ENCODE measurements around the gene PSG5.
"Not testable (repeated sequence)": the region's sequence is repeated elsewhere in the genome, so short reads cannot be mapped to it uniquely, and the experiment has no call there.

PSG5 gene

DNA sequence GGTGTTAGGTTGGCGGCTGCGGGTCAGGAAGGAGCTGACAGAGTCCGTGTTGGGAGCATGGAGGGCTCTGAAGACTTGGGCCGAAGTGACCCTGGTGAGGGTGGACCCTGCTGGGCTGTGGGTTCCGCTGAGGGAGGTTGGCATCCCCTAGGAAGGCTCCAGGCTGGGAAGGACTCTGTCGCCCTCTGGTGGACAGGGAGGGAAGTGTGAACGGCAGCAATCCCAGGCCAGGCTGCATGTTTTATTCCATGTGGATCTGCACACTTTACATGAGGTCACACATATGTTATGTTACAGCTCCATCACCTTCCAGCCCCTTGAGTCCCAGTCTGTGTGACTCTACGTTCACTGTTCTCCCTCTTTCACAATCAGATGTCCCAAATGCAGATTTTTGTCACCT is 20.8 kb upstream of the PSG5 start (continued):
- TF ChIP-seq ZNF654 (tag by site-specific recombination; IDR thresholded peaks at IDR 0.05; ENCODE audit: low read depth) = peak; percentile 85
- peak; percentile 24; the same call in 1 of the 2 replicates for TF ChIP-seq ZEB2 (tag by site-specific recombination; IDR thresholded peaks at IDR 0.05)
- peak; percentile 33; the same call in 1 of the 2 replicates for TF ChIP-seq ZNF24 (tag by site-specific recombination; IDR thresholded peaks at IDR 0.05)
- peak; percentile 31; the same call in 1 of the 2 replicates for TF ChIP-seq SP7 (tag by site-specific recombination; IDR thresholded peaks at IDR 0.05)
- peak; percentile 83; the same call in 1 of the 2 replicates for TF ChIP-seq GLIS2 (tag by site-specific recombination; IDR thresholded peaks at IDR 0.05)
- 0 out of 2 replicates have a peak, but pooled peaks have one; percentile 28 for TF ChIP-seq ZNF10 (tag by site-specific recombination; IDR thresholded peaks at IDR 0.05)
- peak; percentile 30; the same call in 1 of the 2 replicates for TF ChIP-seq PRDM10 (tag by site-specific recombination; IDR thresholded peaks at IDR 0.05)
- peak; percentile 69 for TF ChIP-seq ZFP37 (tag by site-specific recombination; IDR thresholded peaks at IDR 0.05)
- TF ChIP-seq ZNF501 (tag by site-specific recombination; IDR thresholded peaks at IDR 0.05) = peak; percentile 71; the same call in 1 of the 2 replicates
- peak; percentile 81 for TF ChIP-seq ZBTB17 (tag by site-specific recombination; IDR thresholded peaks at IDR 0.05)
- TF ChIP-seq IKZF3 (tag by site-specific recombination; IDR thresholded peaks at IDR 0.05) = peak; percentile 61
- TF ChIP-seq ZNF692 (tag by site-specific recombination; IDR thresholded peaks at IDR 0.05) = peak; percentile 80

DNA sequence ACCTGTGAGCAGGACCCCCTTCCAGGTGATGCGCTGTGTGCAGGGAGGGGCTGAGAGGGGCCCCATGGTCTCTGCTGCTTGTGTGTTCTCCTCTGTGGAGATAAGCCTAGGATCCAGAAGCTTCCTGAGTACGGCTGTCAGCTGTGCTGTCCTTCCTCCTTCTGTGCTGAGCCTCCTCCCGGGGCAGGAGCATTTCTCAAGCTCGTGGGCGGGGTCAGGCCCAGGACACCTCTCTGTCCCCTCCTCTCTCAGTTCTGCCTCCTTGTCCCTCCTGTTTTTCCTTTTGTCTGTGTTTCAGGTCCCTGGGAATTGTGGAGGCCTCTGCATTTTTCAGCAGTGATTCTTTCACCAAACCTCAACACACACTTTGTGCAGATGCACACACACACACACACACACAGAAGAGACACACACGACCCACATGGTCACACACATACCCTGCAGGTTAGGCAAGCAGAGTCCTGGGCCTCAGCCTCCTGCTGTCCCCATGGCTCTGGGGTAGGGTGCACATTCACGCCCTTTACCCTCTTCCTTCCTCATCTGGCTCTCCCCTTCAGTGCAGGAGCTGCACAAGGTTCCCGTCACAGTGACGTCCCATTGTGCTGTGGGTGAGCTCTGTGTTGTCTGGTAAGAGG is 19.3 kb upstream of the PSG5 start, which contains the start of gene PSG4:
Gene PSG4, minus strand, starts transcription at position 168 of the 635 bp plus-strand sequence. Its CDS starts 102 bp downstream, at position 66.
- TF ChIP-seq ZNF600 (tag by site-specific recombination; IDR thresholded peaks at IDR 0.05) (peak; percentile 25; the same call in 1 of the 2 replicates), ZNF398 (tag by site-specific recombination; IDR thresholded peaks at IDR 0.05) (0 out of 2 replicates have a peak, but pooled peaks have one; percentile 15), SP3 (tag by site-specific recombination; IDR thresholded peaks at IDR 0.05) (peak; percentile 48; the same call in 1 of the 2 replicates), ZBTB48 (tag by site-specific recombination; IDR thresholded peaks at IDR 0.05) (peak; percentile 40; the same call in 1 of the 2 replicates), ZBTB20 (tag by site-specific recombination; IDR thresholded peaks at IDR 0.05) (peak; percentile 88)
- TF ChIP-seq, protein P1, sequence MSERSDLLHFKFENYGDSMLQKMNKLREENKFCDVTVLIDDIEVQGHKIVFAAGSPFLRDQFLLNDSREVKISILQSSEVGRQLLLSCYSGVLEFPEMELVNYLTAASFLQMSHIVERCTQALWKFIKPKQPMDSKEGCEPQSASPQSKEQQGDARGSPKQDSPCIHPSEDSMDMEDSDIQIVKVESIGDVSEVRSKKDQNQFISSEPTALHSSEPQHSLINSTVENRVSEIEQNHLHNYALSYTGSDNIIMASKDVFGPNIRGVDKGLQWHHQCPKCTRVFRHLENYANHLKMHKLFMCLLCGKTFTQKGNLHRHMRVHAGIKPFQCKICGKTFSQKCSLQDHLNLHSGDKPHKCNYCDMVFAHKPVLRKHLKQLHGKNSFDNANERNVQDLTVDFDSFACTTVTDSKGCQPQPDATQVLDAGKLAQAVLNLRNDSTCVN (tag by site-specific recombination; optimal IDR thresholded peaks at IDR 0.05) = peak; percentile 8
- TF ChIP-seq, protein P2, sequence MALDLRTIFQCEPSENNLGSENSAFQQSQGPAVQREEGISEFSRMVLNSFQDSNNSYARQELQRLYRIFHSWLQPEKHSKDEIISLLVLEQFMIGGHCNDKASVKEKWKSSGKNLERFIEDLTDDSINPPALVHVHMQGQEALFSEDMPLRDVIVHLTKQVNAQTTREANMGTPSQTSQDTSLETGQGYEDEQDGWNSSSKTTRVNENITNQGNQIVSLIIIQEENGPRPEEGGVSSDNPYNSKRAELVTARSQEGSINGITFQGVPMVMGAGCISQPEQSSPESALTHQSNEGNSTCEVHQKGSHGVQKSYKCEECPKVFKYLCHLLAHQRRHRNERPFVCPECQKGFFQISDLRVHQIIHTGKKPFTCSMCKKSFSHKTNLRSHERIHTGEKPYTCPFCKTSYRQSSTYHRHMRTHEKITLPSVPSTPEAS (tag by site-specific recombination; IDR thresholded peaks at IDR 0.05) = peak; percentile 79
- H3K4me3 ChIP-seq (ENCODE audit: low read depth, low read length); H3K4me1 ChIP-seq (ENCODE audit: control insufficient read depth, insufficient read depth, low read length); H3K36me3 ChIP-seq (ENCODE audit: control insufficient read depth in 2 of 2, insufficient read depth in 1 of 2, low read length in 2 of 2); H3K27ac ChIP-seq (ENCODE audit: extremely low read depth, low read depth, low read length); H3K9me3 ChIP-seq (ENCODE audit: control insufficient read depth, insufficient read depth, low read depth, low read length): not testable (repeated sequence)
- POLR2A ChIA-PET = interaction anchor here (0.6 to 2.5 kb wide), 2 partner anchors 8 to 13 kb away, joined by 7 to 13 read pairs; no protein-coding TSS in a partner anchor
- CTCF ChIA-PET = interaction anchor here (0.7 to 9.1 kb wide), 9 partner anchors 9 to 117 kb away, joined by 3 to 117 read pairs (median 23); no protein-coding TSS in a partner anchor
